IPS-NIHi7 (cell line): Measurements from ENCODE around the gene NEK8.
"Not testable (repeated sequence)": the region's sequence is repeated elsewhere in the genome, so short reads cannot be mapped to it uniquely, and the experiment has no call there.

Experiments used
- DNase-seq: peaks from one replicate; pipeline ENCODE4 v3.0.0; 2012; ENCODE audit warnings: mixed read lengths; ENCODE audit errors: extremely low spot score

Gene NEK8

DNA sequence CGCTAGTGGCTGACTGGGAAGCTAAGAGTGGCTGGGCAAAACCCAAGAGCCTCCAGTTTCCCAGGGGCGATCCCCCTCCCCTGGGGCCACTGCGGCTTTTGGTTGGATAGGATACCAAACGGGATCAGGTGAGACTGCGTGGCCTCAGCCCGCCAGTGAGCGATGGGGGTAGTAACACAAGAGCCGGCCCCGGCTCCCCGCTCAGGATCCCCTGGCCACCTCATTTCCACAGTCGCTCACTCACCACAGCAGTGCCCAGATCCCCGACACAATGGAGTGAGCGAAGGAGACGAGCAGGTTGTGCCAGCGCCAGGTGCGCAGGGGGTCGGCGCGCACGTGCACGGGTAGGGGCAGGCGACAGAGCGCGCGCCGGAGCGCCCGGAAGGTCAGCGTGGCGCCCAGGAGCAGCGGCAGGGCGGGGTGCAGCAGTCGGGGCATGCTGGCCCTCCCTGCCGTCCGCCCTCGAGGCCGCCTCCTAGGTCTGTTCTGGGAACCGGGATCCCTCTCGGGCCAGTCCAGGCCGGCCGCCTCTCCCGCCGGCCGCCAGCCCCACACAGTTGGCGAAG lies 2.8 kb upstream of the NEK8 start:
- no peak for DNase-seq

GRCh38 chr17:28726226-28726626 lies 2.4 kb upstream of the NEK8 start, which contains the start of gene TLCD1:
TLCD1 (minus strand) TSS chr17:28726233; CDS start chr17:28726097, 136 bp downstream.
- DNase-seq, result peak; percentile 72

GRCh38 chr17:28726627-28727491 lies 1.7 kb upstream of the NEK8 start:
- DNase-seq, result peak; percentile 75

DNA sequence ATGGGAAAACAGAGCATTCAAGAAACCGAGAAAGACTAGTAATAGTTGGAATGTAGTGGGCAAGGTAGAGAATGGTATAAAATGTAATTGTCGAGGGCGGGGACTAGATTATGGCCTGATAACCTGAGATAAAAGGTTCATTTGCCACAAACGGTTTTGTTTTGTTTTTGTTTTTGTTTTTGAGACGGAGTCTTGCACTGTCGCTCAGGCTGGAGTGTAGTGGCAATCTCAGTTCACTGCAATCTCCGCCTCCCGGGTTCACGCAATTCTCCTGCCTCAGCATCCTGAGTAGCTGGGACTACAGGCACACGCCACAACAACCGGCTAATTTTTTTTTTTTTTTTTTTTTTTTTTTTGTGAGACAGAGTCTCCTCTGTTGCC lies 1.4 kb downstream of the NEK8 start:
- no peak for DNase-seq

- no peak for DNase-seq
Measured at GRCh38 chr17:28733346-28733745, 4.8 kb downstream of the NEK8 start.

DNA sequence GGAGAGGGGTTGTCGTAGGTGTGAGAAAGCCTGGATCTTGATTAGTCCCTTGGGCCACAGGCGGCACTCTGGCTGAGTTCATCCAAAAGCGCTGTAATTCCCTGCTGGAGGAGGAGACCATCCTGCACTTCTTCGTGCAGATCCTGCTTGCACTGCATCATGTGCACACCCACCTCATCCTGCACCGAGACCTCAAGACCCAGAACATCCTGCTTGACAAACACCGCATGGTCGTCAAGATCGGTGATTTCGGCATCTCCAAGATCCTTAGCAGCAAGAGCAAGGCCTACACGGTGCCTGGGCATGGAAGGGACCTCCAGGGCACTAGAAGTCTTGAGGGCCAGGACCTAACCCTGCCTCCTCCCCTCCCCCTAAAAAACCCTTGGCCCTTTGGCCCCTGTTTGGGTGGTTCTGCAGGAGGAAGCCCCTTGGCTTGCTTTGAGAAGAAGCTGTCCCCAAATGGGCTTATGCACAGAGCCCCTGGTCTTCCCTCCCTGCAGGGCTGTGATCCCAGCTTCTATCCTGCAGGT lies 6.2 kb downstream of the NEK8 start:
- no peak for DNase-seq

DNA sequence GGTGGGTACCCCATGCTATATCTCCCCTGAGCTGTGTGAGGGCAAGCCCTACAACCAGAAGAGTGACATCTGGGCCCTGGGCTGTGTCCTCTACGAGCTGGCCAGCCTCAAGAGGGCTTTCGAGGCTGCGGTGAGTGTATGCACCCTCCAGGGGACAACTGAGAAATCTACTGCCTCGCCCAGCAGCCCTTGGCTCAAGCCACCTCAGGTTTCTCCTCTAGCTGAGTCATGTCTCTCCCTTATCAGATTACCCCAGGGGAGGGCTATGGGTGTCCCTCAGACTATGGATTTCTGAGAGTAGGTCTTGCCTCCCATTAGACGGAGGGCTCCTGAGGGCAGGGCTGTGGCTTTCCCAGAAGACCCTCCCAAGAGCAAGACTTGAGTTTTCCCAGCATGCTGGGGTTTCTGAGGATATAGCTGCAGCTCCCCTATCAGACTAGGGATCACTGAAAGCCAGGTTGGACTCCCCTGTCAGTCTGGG lies 6.7 kb downstream of the NEK8 start:
- no peak for DNase-seq

- DNase-seq, result not testable (repeated sequence)
Measured at GRCh38 chr17:28735913-28736769, 7.6 kb downstream of the NEK8 start.

DNA sequence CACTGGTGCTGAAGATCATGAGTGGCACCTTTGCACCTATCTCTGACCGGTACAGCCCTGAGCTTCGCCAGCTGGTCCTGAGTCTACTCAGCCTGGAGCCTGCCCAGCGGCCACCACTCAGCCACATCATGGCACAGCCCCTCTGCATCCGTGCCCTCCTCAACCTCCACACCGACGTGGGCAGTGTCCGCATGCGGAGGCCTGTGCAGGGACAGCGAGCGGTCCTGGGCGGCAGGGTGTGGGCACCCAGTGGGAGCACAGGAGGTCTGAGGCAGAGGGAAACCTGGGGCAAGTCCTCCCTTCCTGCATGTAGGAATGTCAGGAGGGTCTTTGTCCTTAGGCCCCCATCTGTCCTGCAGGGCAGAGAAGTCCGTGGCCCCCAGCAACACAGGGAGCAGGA lies 8.7 kb downstream of the NEK8 start:
- DNase-seq, result no peak

- no peak for DNase-seq
Measured at GRCh38 chr17:28737770-28738679, 9.4 kb downstream of the NEK8 start.

GRCh38 chr17:28738680-28739384 lies 10.2 kb downstream of the NEK8 start:
- no peak for DNase-seq

GRCh38 chr17:28740406-28741357 lies 12.1 kb downstream of the NEK8 start:
- no peak for DNase-seq

- no peak for DNase-seq
Measured at GRCh38 chr17:28741358-28742349, 13.1 kb downstream of the NEK8 start.

DNA sequence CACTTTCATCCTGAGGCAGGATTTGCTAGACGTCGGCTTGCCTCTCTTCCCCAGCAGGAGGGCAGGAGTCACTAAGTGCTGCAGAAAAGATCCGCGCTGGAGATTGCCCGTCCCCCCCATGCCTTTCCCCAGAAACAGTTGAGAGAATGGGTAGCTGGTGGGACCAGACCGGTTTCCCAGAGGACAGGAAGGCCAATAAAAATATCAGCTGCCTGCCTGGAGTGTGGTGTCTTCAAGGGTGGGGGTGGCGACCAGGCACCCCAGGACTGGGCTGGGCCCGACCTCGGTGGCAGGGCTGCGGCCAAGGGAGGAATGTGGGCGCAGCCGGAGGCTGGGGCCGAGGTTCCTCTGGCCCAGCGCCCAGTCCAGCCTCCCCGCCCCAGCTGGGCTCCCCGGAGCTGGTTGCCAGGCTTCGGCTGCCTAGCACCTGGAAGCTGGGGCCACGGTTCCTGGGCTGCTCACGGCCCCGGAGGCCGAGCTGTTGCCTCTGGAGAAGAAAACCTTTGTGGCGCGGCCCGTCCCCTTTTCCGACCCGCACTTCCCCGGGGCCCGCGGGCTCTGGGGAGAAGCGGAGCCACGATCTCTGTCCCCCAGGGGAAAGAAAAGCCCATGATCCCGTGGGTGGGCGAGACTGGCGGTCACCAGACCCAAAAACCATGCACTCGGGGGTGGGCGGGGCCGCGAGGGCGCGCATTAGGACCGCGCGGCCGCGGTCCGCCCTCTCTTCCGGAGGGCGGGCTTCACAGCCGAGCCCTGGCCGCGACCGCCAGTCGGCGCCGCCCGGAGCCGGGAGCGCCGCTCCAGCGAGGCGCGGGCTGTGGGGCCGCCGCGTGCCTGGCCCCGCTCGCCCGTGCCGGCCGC lies 14.9 kb downstream of the NEK8 start, which contains the start of gene TRAF4:
TRAF4 (plus strand) TSS at position 769 of the 861 bp plus-strand sequence. CDS start 102 bp downstream, outside the sequence.
- peak; percentile 75 for DNase-seq

DNA sequence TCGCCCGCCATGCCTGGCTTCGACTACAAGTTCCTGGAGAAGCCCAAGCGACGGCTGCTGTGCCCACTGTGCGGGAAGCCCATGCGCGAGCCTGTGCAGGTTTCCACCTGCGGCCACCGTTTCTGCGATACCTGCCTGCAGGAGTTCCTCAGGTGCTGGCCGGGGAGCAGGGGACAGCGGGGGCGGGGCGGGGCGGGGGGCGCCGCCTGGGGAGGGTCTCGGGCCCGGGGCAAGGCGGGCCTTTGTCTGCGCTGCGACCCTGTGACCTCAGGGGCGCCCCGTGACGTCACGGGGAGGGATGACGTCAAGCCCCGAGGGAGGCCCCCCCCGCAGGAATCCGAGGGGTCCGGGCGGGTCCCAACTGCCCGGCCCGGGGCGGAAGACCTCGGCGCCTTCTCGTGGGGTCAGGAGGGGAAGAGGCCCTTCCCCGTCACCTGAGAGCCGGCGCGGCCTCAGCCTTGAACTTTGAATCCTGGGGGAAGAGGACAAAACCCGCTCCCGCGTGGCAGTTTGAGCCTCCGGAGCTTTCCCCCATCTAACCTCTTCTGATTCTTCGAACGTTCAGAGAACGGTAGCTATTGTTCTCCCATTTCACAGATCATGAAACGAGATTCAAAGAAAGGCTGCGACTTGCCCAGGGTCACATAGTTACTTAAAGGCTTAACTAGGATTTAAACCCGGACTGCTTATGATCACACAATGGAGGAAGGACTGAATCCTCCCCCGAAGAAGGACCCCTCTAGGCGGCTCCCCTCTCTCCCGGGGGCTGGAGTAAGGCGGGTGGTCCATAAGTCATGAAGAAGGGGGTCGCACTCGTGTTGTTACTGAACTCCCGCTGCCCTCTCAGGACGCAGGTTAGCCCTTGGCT lies 15.8 kb downstream of the NEK8 start:
- DNase-seq, result peak; percentile 74
